IMR-90 (cell line): ENCODE measurements around the gene SH3TC1. TPM values are rescaled to one million over a fixed set of nuclear protein-coding genes. Genes with fewer than 3 reads are reported as not detected.
A peak's percentile ranks its signal among the peaks of the same experiment; 100 is the strongest.

Experiments used
- ATAC-seq: fragments of 200-7000 bp; cut with Tn5 transposase; 2 replicates; pipeline ENCODE4 v1.9.1; 2020; ENCODE audit warnings: low read depth, mild to moderate bottlenecking, moderate library complexity
- BruUV-seq: library from RNA; stranded (reverse); fragments of 400-500 nt; replicated peaks from 2 replicates; lab custom pipeline; 2021; lab: Mats Ljungman, UMichigan
- CTCF ChIA-PET: fragments of 300-600 bp; formaldehyde crosslinking; extraction: SDS; loops from one replicate; lab custom pipeline; 2021; ENCODE audit warnings: antibody characterized with exemption; lab: Yijun Ruan, JAX
- POLR2A ChIA-PET: fragments of 300-600 bp; sonication (Branson Sonifier 250); formaldehyde crosslinking; loops from one replicate; lab custom pipeline; 2022; ENCODE audit warnings: antibody characterized with exemption; ENCODE audit not compliant: unreplicated experiment; lab: Charles Lee
- DNase-seq: peaks from one replicate; pipeline ENCODE4 v3.0.0; 2013
- H2AFZ ChIP-seq: replicated peaks from 2 replicates; pipeline ENCODE3; 2013; ENCODE audit warnings: low read length, mild to moderate bottlenecking; ENCODE audit not compliant: poor library complexity
- H2AK5ac ChIP-seq: 2 replicates; pipeline ENCODE4 v1.6.1; 2013; ENCODE audit warnings: low read depth, low read length, inconsistent platforms
- H2AK9ac ChIP-seq: replicated peaks from 2 replicates; pipeline ENCODE3; 2013; ENCODE audit warnings: mild to moderate bottlenecking, low read depth, low read length, moderate library complexity; ENCODE audit not compliant: poor library complexity
- H2BK120ac ChIP-seq: 2 replicates; pipeline ENCODE4 v1.6.1; 2013; ENCODE audit warnings: low read depth, low read length, inconsistent platforms
- H2BK15ac ChIP-seq: 3 replicates; pipeline ENCODE4 v1.6.1; 2013; ENCODE audit warnings: low read depth, low read length, inconsistent platforms
- H2BK20ac ChIP-seq: 2 replicates; pipeline ENCODE4 v1.6.1; 2013; ENCODE audit warnings: low read depth, mild to moderate bottlenecking, inconsistent platforms, low read length, moderate library complexity
- H2BK5ac ChIP-seq: 2 replicates; pipeline ENCODE4 v1.6.1; 2013; ENCODE audit warnings: mild to moderate bottlenecking, low read depth, low read length, inconsistent platforms; ENCODE audit not compliant: poor library complexity, severe bottlenecking
- H3K14ac ChIP-seq: replicated peaks from 2 replicates; pipeline ENCODE4 v1.6.1; 2013; ENCODE audit warnings: low read depth, low read length, inconsistent platforms
- H3K18ac ChIP-seq: 2 replicates; pipeline ENCODE4 v1.6.1; 2013; ENCODE audit warnings: low read depth, low read length, control low read depth
- H3K23ac ChIP-seq: 2 replicates; pipeline ENCODE4 v1.6.1; 2013; ENCODE audit warnings: low read depth, low read length, inconsistent platforms
- H3K27ac ChIP-seq: 2 replicates; pipeline ENCODE4 v1.5.1; 2013; ENCODE audit warnings: mild to moderate bottlenecking, control low read depth, low read length; ENCODE audit not compliant: insufficient read depth
- H3K27me3 ChIP-seq: 2 replicates; pipeline ENCODE4 v1.6.1; 2013; ENCODE audit warnings: low read length; ENCODE audit not compliant: control insufficient read depth, insufficient read depth
- H3K36me3 ChIP-seq: 2 replicates; pipeline ENCODE4 v1.6.1; 2013; ENCODE audit warnings: low read length, mixed read lengths; ENCODE audit not compliant: control insufficient read depth, insufficient read depth
- H3K4ac ChIP-seq: 2 replicates; pipeline ENCODE4 v1.6.1; 2013; ENCODE audit warnings: low read depth, low read length, inconsistent platforms
- H3K4me1 ChIP-seq: 2 replicates; pipeline ENCODE4 v1.6.1; 2013; ENCODE audit warnings: low read length, mixed read lengths; ENCODE audit not compliant: control insufficient read depth, insufficient read depth
- H3K4me2 ChIP-seq: 2 replicates; pipeline ENCODE4 v1.6.1; 2013; ENCODE audit warnings: low read depth, mild to moderate bottlenecking, control low read depth, low read length, moderate library complexity
- H3K4me3 ChIP-seq: 2 replicates; pipeline ENCODE4 v1.5.1; 2013; ENCODE audit warnings: low read depth, mild to moderate bottlenecking, control low read depth, low read length, moderate library complexity; ENCODE audit not compliant: insufficient read depth
- H3K56ac ChIP-seq: 2 replicates; pipeline ENCODE4 v1.6.1; 2013; ENCODE audit warnings: low read length, inconsistent platforms; ENCODE audit not compliant: insufficient read depth; ENCODE audit errors: extremely low read depth
- H3K79me1 ChIP-seq, 2 experiments: 2 replicates each; pipeline ENCODE4 v1.6.1; 2013; ENCODE audit warnings: low read length in 2 of 2, inconsistent platforms in 1 of 2, low read depth in 1 of 2
- H3K9ac ChIP-seq: 2 replicates; pipeline ENCODE4 v1.6.1; 2013; ENCODE audit warnings: low read depth, low read length, control low read depth
- H3K9me1 ChIP-seq: 2 replicates; pipeline ENCODE4 v1.6.1; 2013; ENCODE audit warnings: low read length, inconsistent platforms; ENCODE audit not compliant: insufficient read depth
- H3K9me3 ChIP-seq: 2 replicates; pipeline ENCODE4 v1.6.1; 2013; ENCODE audit warnings: low read length; ENCODE audit not compliant: control insufficient read depth, insufficient read depth
- H4K20me1 ChIP-seq: 2 replicates; pipeline ENCODE4 v1.6.1; 2013; ENCODE audit warnings: low read length, inconsistent platforms; ENCODE audit not compliant: insufficient read depth
- H4K5ac ChIP-seq: 2 replicates; pipeline ENCODE4 v1.6.1; 2013; ENCODE audit warnings: mild to moderate bottlenecking, low read depth, low read length, control low read depth
- H4K8ac ChIP-seq, 2 experiments: 2 replicates each; pipeline ENCODE4 v1.6.1; 2013; ENCODE audit warnings: low read depth in 2 of 2, low read length in 2 of 2, control low read depth in 1 of 2, inconsistent platforms in 1 of 2
- H4K91ac ChIP-seq: 2 replicates; pipeline ENCODE4 v1.6.1; 2013; ENCODE audit warnings: low read depth, low read length, inconsistent platforms; ENCODE audit not compliant: insufficient read depth
- RCOR1 ChIP-seq: IDR thresholded peaks from 2 replicates; pipeline ENCODE4 v1.6.1; 2012; ENCODE audit warnings: mild to moderate bottlenecking, low read length, improper control_type of control experiment; ENCODE audit not compliant: insufficient replicate concordance
- WGBS, 2 experiments: methylation state at CpG; one replicate each; pipeline versions ENCODE4 v1.1.5 to v1.1.7; 2013; ENCODE audit warnings: missing lambda C conversion rate in 2 of 2; ENCODE audit not compliant: insufficient read length in 1 of 2; ENCODE audit errors: extremely low coverage in 2 of 2; 5-methylcytosine and 5-hydroxymethylcytosine counted together
- dilution Hi-C: fragments of 300-500 bp; cut with HindIII; formaldehyde crosslinking; loops from one replicate; pipeline ENCODE4 v1.14.3; 2018; ENCODE audit warnings: low sequenced_read_pairs; ENCODE audit not compliant: unreplicated experiment
- in situ Hi-C: fragments of 300-500 bp; cut with MboI; formaldehyde crosslinking; loops from 3 replicates; pipeline ENCODE4 v1.14.3; 2019; ENCODE audit warnings: low sequenced_read_pairs, inconsistent platforms, mixed read lengths
- intact Hi-C: fragments of 100-400 bp; cut with micrococcal nuclease; formaldehyde crosslinking; loops from 2 replicates; pipeline ENCODE4 v1.10.0; 2022
- polyA plus RNA-seq, 3 experiments: library from polyadenylated mRNA; depleted of rRNA; stranded (reverse); fragments of >200 nt; gene quantifications; 2 replicates each; pipeline ENCODE4 v1.2.3, GENCODE V29; 2012; ENCODE audit warnings: low replicate concordance in 1 of 3
- total RNA-seq: library from RNA; depleted of rRNA; stranded (reverse); fragments of >200 nt; gene quantifications from 2 replicates; pipeline ENCODE4 v1.2.3, GENCODE V29; 2012

Gene SH3TC1
- total and polyA plus RNA-seq, 2 of the 4 experiments (the other 2 are of a cell fraction) = 1.6 to 2.2 TPM

DNA sequence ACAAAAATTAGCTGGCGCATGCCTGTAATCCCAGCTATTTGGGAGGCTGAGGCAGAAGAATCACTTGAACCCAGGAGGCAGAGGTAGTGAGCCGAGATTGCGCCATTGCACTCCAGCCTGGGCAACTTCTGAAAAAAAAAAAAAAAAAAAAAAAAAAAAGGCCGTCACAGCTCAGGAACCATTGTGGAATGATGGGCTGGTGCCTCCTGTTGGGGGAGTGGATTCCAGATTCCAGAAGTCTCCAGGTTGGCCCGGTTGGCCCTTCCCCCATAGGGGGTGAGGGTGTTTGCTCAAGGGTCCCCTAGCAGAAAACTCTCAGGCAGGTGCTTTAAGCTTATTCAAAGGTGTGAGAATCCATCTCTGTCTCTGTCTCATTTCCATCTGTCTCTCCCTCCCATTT is 11.5 kb downstream of the SH3TC1 start:
- no peak overlapping the region for H2AFZ ChIP-seq
- dilution Hi-C loops = no loop called here
- peaks cover 8% of the 10 kb centered on the region; the same call in 1 of the 2 replicates for H4K20me1 ChIP-seq
- H3K79me1 ChIP-seq = no peaks in the 10 kb centered on the region
- no peak overlapping the region for H3K9ac ChIP-seq
- CTCF ChIA-PET = interaction anchor here (0.6 kb wide), 1 partner anchor 394 kb away, joined by 4 read pairs; no protein-coding TSS in a partner anchor
- ATAC-seq (no peak), DNase-seq (no peak)
- no peak overlapping the region for H4K5ac ChIP-seq
- no peaks in the 10 kb centered on the region for H3K36me3 ChIP-seq
- BruUV-seq = no TSS peak
- no peak overlapping the region for H4K91ac ChIP-seq
- H2AK9ac ChIP-seq = peak overlapping the region; percentile 55
- no peak overlapping the region for H2BK20ac ChIP-seq
- no peaks in the 10 kb centered on the region for H3K9me3 ChIP-seq
- TF ChIP-seq RCOR1 = no peak
- H2BK120ac ChIP-seq = no peak overlapping the region
- peaks cover 3% of the 10 kb centered on the region; the same call in 1 of the 2 replicates for H3K4me1 ChIP-seq
- H3K9me1 ChIP-seq = peaks cover 5% of the 10 kb centered on the region
- in situ Hi-C loops = loop anchor here (25.0 kb wide), 1 partner anchor 402 kb away; no protein-coding TSS in a partner anchor
- POLR2A ChIA-PET = no interaction called here
- WGBS, 2 experiments = no CpG with 5 or more reads among the region's 5 CpGs
- no peak overlapping the region for H3K27ac ChIP-seq
- no peak overlapping the region for H3K23ac ChIP-seq
- H3K27me3 ChIP-seq = peaks cover 14% of the 10 kb centered on the region
- H3K18ac ChIP-seq = no peak overlapping the region
- H3K4me3 ChIP-seq = no peak overlapping the region
- no peak overlapping the region for H2BK15ac ChIP-seq
- H3K56ac ChIP-seq = no peak overlapping the region
- H2AK5ac ChIP-seq = no peak overlapping the region
- no peak overlapping the region for H3K4me2 ChIP-seq
- no peak overlapping the region for H2BK5ac ChIP-seq
- H3K4ac ChIP-seq = no peak overlapping the region
- no peak overlapping the region for H3K14ac ChIP-seq
- intact Hi-C loops = no loop called here
- H4K8ac ChIP-seq = no peak overlapping the region
